NCI-H446 (cell line): ENCODE results near the gene ETV3L.

Experiments used
- DNase-seq, 2 experiments: peaks; one replicate each; lab custom pipeline; 2025; lab: John Stamatoyannopoulos, UW

ETV3L gene

DNA sequence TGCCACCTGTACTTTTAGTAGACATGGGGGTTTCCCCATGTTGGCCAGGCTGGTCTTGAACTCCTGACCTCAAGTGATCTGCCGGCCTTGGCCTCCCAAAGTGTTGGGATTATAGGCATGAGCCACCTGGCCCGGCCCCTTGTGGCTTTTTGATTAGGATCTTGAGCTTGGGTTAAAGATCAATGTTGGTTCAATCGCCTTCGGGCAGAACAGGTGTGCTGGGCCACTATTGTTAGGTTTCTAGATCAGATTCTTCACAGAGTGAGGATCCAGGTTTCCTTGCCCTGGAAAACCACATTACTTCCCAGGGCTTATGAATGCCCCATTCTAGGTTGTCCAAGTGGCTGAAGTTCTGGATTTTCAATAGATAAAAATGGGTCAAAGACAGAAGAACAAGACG is 32.5 kb upstream of the ETV3L start:
- no peak for DNase-seq

DNA sequence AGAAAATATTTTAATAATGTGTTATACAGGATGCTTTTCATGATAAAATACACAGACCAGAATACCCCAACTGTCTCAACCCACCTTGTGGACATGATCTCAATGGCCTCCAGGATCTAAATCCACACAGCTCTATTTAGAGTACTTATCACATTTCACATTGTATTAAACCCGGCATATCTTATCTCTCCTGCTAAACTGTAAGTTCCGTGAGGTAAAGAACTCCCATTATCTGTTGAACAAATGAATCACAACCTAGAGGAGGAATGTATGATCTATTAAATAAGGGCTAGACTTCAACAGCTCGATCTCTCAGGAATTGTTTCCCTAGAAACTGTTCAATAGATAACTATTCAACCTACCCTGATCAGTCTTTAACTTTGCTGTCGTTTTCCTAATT is 31.7 kb upstream of the ETV3L start:
- no peak for DNase-seq

DNA sequence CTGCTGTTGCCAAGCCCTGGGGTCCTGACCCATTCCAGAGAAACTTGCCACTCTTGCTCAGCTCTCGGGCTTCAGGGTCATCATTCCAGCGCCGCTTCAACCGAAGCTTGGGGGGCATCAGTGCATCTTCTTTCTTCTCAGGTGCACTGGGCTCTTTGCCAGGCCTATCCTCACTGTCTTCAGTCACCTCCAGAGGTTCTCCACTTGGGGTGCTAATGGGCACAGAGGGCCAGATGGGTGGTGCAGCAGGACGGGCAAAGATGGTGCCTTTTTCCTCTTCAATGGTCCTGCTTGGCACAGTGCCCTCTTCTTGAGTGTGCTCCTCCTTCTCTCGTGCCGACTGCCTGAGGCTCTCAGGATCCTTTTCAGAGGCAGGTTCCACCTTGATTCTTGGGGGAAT is 25.2 kb upstream of the ETV3L start:
- DNase-seq, result peak in 1 of 2 experiments; percentile 20

DNA sequence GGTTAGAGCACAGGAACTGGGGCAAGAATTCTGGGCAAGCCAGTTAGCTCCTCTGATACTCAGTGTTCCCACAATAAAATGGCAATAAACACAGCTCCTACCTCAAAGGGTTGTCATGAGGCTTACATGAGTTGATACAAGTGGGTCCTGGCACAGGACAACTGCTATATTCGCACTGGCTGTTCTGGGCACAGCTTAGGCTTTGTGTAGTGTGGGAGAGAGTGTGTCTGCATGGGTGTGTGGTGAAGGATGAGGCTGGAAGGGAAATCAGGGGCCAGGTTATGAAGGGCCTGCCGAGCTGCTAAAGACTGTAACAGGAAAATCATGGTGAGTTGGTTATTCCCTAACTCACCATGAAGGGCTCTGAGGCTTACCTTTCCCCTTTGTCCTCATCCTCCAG is 19.8 kb upstream of the ETV3L start:
- DNase-seq, result no peak

DNA sequence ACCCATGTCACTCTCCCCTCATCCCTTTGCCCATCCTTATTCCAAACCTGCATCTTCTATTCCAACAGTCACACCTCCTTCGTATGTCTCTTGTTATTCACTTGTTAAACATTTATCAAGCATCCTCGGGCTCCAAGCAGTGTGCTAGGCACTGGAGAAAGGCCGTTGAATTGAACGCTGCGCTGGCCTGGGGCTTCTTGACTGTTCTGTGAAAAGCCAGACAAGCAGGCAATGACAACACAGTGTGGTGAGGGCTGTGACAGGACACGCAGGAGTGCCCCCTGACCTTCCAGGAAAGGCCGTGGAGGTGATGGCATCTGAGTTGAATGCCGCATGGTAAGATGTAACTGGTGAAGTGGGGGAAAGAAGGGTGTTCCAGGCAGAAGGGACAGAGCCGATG is 19.4 kb upstream of the ETV3L start:
- no peak for DNase-seq

DNA sequence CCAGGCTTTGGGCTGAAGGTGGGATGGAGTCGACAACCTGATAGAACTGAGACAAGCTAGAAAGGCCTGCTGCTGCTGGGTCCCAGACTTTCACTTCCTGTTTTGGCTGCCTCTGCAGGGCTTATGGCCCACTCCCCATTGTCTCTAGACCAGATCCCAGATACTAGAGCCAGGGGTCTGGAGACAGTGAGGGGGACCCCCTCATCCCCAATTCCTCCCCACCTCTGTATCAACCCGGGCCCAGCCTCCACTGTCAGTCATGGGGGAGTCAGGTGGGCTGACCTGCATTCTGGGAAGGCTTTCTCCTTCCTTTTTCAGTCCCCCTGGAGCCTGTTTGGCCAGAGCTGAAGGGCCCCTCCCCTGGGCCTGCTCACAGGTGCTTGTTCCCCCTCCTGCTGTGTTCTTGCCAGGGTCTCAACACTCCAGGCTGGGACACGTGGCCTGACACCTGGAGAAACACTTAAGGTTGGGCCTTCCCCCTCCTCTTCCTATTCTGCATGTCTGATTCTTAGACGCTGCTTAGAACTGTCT is 18.0 kb upstream of the ETV3L start:
- DNase-seq, result no peak

DNA sequence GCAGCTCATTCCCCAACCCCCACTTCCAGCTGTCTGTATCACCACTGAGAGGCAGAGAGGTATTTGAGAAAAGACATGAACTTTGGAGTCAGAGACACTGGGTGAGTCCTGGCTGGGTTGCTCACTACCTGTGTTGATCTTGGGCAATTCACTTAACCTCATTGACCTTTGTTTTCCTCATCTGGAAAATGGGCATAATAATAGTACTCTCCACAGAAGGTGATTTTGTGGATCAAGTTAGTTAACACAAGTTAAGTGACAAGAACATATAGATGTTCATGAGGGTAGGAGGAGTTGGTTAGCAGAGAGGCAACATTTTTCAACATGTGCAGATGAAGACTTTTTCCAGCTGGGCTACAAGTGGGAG is 17.1 kb upstream of the ETV3L start:
- DNase-seq, result no peak

DNA sequence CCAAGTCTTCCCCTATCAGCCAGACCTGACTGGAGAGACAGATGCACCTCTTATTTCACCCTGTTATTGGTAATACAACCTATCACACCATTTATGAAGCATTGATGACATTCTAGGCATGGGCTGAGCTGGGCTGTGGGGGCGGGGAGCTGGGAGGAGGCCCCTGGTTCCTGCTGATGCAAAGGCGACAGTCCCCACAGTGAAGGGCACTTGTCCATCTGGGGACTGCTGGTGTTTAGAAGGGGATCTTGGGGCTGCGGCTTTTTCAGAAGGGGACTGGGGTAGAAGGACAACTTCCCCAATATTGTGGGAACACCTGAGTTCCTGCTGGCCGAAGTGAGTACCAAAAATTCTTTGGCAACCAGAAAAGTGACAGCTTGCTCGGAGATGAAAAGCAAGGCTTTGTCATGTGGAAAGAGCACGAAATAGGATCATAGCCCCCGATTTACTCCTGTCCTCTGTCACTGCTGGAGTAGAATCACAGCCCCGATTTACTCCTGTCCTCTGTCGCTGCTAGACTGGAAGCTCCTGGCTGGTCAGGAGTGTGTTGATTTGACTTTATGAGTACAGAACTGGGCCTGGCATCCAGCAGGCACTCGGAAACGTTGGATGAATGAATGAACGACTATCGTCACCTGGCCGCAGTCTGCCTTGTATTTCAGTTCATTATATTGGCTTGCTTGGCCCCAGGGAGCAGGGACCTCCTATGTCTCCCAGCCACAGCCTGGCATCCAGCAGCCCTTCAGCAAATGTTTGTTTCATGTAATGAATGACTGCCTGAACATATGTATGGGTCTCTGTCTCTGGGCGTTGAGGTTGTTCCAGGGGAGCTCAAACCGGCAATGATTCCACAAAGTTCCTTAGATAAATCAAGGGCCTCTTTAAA is 16.5 kb upstream of the ETV3L start:
- no peak for DNase-seq

DNA sequence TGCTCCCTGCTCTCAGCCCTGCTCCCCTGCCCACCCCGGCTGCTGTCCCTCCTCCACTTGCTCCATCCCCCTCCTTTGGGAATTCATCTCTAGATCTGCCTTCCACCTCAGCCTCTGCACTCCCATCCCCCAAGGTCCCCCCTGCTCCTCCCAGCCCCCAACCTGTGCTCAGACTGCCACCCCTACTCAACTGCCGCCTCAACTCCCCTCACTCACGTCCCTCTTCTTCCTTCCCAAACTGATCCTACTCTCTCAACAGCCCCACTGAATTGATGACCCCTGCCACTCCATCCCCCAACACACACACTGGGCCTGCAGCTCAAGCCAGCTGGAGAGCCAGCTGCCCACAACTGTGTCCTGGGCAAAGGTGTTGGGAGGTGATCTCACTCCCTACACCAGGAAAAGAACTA is 15.8 kb upstream of the ETV3L start:
- no peak for DNase-seq

DNA sequence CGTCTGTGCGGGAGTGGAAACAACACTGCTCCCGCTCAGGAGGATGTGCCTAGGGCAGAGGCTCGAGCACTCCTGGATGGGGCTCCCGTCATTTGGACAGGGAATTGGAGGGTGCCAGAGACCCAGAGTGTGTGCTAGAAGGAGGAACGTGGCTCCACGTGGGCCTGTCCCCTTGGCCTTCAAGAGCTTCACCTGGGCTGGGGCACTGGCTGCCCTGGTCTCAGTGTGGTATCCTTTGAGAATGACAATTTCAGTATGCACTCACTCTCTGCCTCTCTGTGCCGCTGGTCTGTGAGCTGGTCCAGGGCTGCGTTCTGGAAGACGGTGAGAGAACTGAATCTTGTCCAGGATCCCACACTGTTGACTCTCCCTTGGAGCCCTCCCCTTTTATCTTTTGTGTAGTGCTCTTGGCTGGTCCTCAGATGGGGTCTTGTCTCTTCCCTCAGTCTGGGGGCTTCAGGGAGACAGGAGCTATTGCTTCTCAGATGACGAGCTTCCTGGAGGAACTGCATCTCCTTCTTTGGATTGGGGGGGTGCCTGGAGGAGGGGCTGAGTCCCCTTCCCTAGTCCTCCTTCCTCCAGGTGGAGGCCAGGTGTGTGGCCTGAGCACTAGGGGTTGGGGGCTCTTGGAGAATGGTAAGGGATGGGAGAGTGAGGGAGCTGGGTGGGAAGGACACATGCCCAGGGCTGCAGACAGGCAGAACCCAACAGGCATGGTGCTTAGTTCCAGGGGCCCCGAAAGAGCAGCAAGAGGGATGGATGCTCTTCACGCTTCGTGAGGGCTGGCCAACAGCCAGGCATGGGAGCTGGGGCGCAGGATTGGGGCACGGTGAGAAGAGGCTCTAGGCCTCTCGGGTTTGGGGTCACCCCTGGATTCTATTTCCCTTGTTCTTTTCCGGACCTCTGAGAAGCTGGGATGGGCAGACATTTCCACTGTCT is 14.8 kb upstream of the ETV3L start:
- DNase-seq, result no peak

DNA sequence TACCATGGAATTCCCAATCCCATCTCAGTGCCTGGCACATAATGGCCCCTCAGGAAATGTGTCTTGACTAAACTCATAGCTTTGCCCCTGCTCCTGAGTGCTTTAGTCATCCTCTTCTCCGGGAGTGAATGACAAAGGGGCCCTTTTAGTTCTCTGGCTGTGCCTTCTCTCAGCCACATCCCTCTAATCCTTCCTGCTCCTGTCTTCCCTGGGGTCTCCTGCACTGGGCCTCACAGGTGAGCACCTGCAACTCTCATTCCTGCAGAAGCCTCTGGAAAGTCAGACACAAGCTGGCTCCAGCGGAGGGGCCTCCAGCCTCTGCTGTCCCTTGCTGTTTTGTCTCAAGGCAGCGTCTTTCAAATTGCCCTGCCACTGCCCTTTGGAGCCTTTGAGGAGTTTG is 14.0 kb upstream of the ETV3L start:
- DNase-seq, result no peak

DNA sequence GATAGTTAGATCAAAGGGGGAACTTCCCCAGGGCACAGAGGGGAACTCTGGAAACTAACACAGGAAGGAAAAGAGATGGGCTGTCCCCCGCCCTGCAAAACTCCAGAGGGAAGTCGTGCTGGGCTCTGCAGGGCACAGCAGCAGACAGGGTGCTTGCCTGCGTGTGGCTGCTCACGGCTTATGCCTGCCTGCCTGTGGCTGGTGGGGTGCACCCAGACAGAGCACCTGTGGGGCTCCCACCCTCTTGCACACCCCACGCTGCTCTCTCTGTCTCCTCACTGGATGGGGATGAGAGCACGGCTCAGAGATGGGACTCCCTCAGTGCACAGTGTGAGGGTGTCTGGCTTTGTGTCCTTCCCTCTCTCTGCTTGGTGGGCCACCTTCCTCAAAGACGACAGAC is 13.5 kb upstream of the ETV3L start:
- DNase-seq, result no peak

DNA sequence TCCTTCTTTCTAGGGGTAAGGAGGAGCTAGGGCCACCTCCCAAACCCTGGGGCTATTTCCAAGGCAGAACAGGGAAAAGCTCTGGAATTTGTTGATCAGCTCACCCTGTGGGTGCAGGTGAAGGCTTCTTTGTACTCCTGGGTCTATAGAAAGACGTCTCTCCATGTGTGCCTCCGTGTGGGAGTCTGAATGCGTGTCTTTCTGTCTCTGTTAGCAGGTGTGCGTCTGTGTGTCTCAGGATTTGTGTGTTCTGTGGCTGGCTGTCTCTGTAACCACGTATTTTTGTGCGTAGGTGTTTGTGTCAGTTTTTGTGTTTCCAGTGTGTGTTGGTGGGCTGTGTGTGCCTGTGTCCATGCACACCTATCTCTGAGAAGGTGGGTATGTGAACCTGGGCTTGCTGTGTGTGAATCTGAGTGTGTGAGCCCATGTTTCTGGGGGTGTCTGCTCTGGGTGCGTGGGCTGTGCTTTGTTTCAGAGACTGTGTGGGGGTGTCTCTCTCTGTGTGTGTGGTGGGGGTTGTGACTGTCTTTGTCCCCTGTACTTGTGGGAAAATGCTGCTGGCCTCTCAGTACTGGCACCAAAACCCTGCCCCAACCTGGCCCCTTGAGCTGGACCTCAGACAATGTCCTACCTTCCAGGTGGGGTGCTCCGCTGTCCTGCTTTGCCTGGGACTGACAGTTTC is 12.7 kb upstream of the ETV3L start:
- no peak for DNase-seq

DNA sequence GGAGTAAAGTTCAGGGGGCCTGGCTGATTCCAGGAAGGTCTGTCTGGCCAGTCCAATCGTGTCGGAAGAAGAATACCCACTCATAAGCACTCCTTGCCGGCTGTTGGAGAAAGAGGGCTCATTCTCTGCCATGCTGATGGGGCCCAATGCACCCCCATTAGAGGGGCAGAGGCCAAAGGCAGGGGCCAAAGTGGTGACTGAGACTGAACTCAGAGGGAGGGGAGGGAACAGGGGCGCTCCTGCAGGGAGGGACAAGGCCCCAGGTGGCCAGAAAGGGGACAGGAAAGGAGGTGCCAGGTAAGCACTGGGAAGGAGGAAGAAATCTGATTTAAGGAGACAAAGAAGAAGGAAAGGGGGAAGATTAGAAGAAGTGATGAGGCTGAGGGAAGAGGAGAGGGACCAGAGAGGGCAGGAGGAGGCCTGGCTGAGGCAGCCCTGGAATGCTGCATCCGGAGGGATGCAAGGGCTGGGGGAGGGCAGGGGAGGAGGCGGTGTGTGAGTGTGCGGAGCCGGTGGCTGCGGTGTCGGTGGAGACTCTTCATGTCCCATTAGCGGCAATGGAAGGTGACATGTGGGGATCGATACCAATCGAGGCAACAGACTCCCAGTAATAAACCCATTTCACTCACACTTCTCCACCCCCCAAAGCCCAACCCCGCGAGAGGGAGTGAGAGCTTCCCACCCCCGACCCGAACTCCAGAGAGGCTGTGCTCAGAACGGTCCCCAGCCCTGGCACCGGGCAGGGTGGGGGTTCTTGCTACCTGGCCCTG is 12.0 kb upstream of the ETV3L start:
- DNase-seq, result no peak

DNA sequence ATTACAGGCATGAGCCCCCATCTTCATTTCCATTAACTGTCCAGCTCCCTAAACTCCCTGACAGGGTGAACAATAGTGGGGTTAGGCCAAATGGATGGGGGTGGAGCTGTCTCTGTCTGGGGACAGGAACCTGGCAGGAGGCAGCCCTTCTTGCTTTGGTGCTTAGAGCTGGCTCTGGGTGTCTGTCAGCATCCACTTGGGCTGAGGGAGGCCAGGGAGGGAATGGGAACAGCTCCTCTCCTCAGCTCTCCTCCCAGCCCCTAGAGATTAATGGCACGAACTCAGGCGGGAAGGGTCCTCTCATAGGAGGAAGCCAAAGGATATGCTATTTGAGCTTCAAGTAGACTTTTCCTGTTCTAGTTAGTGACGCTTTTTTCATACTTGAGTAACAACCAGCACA is 11.1 kb upstream of the ETV3L start:
- no peak for DNase-seq

DNA sequence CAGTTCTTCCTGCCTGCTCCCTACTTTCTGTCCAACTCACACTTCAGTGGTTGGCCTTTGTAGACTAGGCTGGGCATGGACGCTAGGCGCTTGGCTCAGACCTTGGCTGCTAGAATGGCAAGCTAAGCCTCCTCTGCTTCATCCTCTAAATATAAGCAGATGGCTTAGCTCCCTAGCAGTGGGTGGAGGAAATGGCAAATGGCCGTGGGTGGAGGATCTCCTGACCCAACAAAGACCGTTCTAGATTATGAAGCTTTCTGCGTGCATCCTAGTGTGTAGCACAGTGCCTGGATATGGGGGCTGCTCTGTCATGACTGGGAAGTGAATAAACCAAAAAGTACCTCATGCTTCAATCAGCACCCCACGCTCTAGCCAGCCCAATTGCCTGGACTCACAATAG is 10.4 kb upstream of the ETV3L start:
- DNase-seq, result peak in 1 of 2 experiments; percentile 20

DNA sequence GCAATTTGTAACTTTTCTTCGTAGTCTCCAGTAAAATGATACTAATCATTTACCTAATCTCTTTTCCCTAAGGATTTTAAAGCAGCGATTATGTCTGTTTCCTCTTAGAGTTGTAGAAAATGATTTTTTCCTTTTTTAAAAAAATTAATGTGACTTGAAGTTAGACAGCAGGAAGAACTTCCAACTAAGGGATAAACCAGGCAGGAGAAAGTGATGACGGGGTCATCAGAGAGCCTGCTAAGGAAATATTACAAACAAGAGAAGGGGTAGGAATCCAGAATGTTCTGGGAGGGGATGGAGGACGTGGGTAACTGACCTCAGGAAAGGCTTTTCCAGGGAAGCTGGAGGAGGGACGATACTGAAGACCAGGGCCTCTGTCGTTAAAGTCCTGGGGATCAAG is 8.8 kb upstream of the ETV3L start:
- no peak for DNase-seq

DNA sequence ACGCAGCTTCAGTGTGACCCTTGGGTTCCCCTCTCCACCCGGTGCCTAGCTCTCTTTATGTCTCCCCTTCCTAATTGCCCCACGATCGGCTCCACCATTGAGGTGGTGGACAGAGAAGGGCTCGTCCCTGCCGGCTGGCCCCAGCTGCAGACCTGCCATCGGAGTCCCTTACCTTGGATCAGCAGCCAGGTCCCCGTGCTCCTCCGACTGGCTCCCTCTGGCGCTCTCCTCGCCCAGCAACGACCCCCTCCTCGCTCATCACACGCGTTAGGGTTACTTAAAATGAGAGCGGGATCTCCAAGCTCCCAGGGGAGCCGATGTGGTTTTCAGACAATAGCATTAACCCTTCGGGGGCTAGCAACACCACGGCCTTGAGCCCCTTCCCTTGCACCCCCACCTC is 8.1 kb upstream of the ETV3L start:
- no peak for DNase-seq

DNA sequence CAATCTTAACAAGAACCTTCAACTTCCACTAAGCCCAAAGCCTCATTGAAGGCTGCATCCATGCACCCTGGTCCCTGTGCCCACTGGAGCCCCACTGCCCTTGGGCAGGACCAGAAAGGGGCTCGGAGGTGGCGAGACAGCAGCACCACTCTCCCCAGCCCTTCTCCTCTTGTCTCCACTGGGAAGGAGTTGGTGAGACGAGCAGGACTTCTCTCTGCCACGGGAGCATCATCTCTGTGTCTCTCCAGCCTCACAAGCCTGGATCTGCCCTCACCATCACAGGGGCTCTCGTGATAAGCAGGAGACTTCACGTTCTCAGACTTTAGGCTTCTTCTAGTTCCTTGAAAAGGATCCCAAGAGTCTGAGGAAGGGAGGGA is 7.2 kb upstream of the ETV3L start:
- DNase-seq, result no peak

DNA sequence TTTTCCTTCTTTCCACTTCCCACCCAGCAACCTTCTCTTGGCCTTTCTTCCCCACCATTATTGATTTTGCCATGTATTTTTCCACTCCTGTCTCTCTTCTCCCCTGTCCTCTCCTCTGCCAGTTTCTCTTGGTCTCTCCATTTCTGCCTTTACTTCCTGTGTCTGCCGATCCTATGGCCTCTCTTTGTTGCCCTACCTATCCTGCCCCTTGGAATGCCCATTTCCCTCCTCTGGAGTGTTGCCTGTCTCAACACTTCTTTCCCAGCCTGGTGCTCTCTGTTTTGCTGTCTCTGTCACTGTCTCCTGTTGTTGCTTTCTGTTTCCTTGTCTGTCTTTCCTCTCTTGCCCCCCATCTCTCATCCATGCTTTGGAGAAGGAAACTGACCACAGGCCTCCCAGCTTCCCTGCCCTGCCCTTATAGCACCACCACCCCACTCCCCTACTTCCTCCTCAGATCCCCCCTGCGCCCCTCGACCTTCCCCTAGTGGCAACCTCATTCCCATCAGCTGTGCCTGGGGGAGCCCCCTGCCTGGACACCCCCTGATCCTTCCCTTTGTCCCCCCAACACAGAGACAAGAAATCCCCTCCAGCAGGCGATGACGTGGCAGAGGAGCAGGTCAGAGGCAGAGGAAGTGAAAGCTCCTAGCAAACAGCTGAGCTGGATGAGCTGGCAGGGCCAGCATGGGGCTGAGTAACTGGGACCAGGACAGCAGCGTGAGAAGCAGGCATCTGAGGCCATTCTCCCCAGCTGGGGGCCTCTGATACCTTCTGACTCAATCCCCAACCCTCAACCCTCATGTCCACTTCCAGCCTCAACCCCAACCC is 6.6 kb upstream of the ETV3L start:
- no peak for DNase-seq
